B cell (primary cell): ENCODE results near the gene FKBP8. TPM values are rescaled to one million over a fixed set of nuclear protein-coding genes. Genes with fewer than 3 reads are reported as not detected.

Experiments used
- ATAC-seq: fragments of 200-7000 bp; cut with Tn5 transposase; one replicate; pipeline ENCODE4 v1.10.0; 2021; ENCODE audit warnings: low read depth, mild to moderate bottlenecking, moderate number of reproducible peaks, moderate library complexity
- CTCF ChIA-PET: fragments of 350-600 bp; sonication (Branson Sonifier 250); formaldehyde crosslinking; loops from one replicate; lab custom pipeline; 2021; ENCODE audit warnings: antibody characterized with exemption, inconsistent platforms; lab: Charles Lee
- POLR2A ChIA-PET: fragments of 350-600 bp; sonication (Branson Sonifier 250); formaldehyde crosslinking; loops from one replicate; lab custom pipeline; 2021; ENCODE audit warnings: antibody characterized with exemption; lab: Charles Lee
- DNase-seq: peaks from one replicate; pipeline ENCODE4 v3.0.0; 2013
- H2AFZ ChIP-seq: 2 replicates; pipeline ENCODE4 v1.6.1; 2012; ENCODE audit warnings: mild to moderate bottlenecking, low read depth, low read length; ENCODE audit not compliant: insufficient read depth, poor library complexity, severe bottlenecking
- H3K27ac ChIP-seq, 2 donors: 1 replicate in 1 of 2; 2 replicates in 1 of 2; pipeline ENCODE4 v1.5.1; 2012 to 2013; ENCODE audit warnings: low read length in 2 of 2, mild to moderate bottlenecking in 2 of 2, moderate library complexity in 1 of 2
- H3K27me3 ChIP-seq, 4 experiments: fragments of 200-600 bp in 1 of 4; sonication (generic) in 1 of 4; replicated peaks in 1 of 4; 1 replicate in 2 of 4; 2 replicates in 2 of 4; pipeline versions ENCODE4 v1.6.1 to v1.7.0; 2013 to 2016; ENCODE audit warnings: low read length in 3 of 4, mild to moderate bottlenecking in 2 of 4, mixed read lengths in 1 of 4, moderate library complexity in 1 of 4; ENCODE audit not compliant: insufficient read depth in 4 of 4, control insufficient read depth in 3 of 4; ENCODE audit errors: control extremely low read depth in 1 of 4
- H3K36me3 ChIP-seq, 2 experiments: replicated peaks in 1 of 2; 1 replicate in 1 of 2; 2 replicates in 1 of 2; pipeline versions ENCODE4 v1.6.1 to v1.7.1; 2013; ENCODE audit warnings: low read length in 1 of 2; ENCODE audit not compliant: insufficient read depth in 2 of 2, control insufficient read depth in 1 of 2; ENCODE audit errors: control extremely low read depth in 1 of 2, extremely low read depth in 1 of 2
- H3K4me1 ChIP-seq, 2 donors: fragments of 200-600 bp in 1 of 2; sonication (generic) in 1 of 2; 1 replicate in 1 of 2; 2 replicates in 1 of 2; pipeline versions ENCODE4 v1.5.1 to v1.6.1; 2013 to 2017; ENCODE audit warnings: low read length in 2 of 2; ENCODE audit not compliant: control insufficient read depth in 2 of 2, insufficient read depth in 2 of 2
- H3K4me2 ChIP-seq: replicated peaks from 2 replicates; pipeline ENCODE3; 2012; ENCODE audit warnings: mild to moderate bottlenecking, low read depth, low read length; ENCODE audit not compliant: poor library complexity, severe bottlenecking
- H3K4me3 ChIP-seq, 5 experiments: fragments of 200-600 bp in 1 of 5; sonication (generic) in 1 of 5; 1 replicate in 3 of 5; 2 replicates in 2 of 5; pipeline versions ENCODE4 v1.5.1 to v1.7.0; 2011 to 2016; ENCODE audit warnings: low read length in 4 of 5, mild to moderate bottlenecking in 4 of 5, low read depth in 2 of 5, control low read depth in 1 of 5, moderate library complexity in 1 of 5; ENCODE audit not compliant: insufficient read depth in 1 of 5; ENCODE audit errors: control extremely low read depth in 1 of 5, extremely low read depth in 1 of 5
- H3K79me2 ChIP-seq: fragments of 200-600 bp; sonication (generic); one replicate; pipeline ENCODE4 v1.6.0; 2016; ENCODE audit warnings: low read length; ENCODE audit not compliant: control insufficient read depth, insufficient read depth
- H3K9ac ChIP-seq: fragments of 200-600 bp; sonication (generic); 2 replicates; pipeline ENCODE4 v1.6.1; 2017; ENCODE audit warnings: mild to moderate bottlenecking, low read length, moderate library complexity
- H3K9me3 ChIP-seq, 3 donors: one replicate each; pipeline versions ENCODE4 v1.6.1 to v1.7.1; 2013; ENCODE audit warnings: low read length in 2 of 3; ENCODE audit not compliant: control insufficient read depth in 2 of 3, insufficient read depth in 1 of 3; ENCODE audit errors: control extremely low read depth in 1 of 3
- H4K20me1 ChIP-seq: 2 replicates; pipeline ENCODE4 v1.6.0; 2012; ENCODE audit warnings: mild to moderate bottlenecking, low read length; ENCODE audit not compliant: insufficient read depth, control insufficient read depth, poor library complexity, severe bottlenecking
- H3K27ac Mint-ChIP-seq: one replicate; pipeline ENCODE4 v1.8.0; 2021; ENCODE audit warnings: mixed read lengths
- H3K27me3 Mint-ChIP-seq: one replicate; pipeline ENCODE4 v1.8.0; 2021; ENCODE audit warnings: mixed read lengths
- H3K4me1 Mint-ChIP-seq: one replicate; pipeline ENCODE4 v1.8.0; 2021; ENCODE audit warnings: mixed read lengths
- H3K4me3 Mint-ChIP-seq: one replicate; pipeline ENCODE4 v1.8.0; 2021; ENCODE audit warnings: mixed read lengths
- H3K9me3 Mint-ChIP-seq: one replicate; pipeline ENCODE4 v1.8.0; 2022; ENCODE audit warnings: mixed read lengths; ENCODE audit not compliant: insufficient read depth
- CTCF ChIP-seq: fragments of 200-600 bp; IDR thresholded peaks from one replicate; pipeline ENCODE4 v1.8.0; 2022; ENCODE audit warnings: antibody characterized with exemption, mild to moderate bottlenecking
- EZH2 ChIP-seq: IDR thresholded peaks from 2 replicates; pipeline ENCODE4 v1.6.1; 2012; ENCODE audit warnings: borderline replicate concordance, low read depth, mild to moderate bottlenecking, moderate library complexity, low read length; ENCODE audit not compliant: insufficient read depth, poor library complexity, severe bottlenecking
- WGBS: methylation state at CpG from one replicate; pipeline ENCODE4 v1.1.5; 2013; ENCODE audit warnings: missing lambda C conversion rate; ENCODE audit not compliant: insufficient coverage; 5-methylcytosine and 5-hydroxymethylcytosine counted together
- intact Hi-C: fragments of 100-400 bp; cut with micrococcal nuclease; formaldehyde crosslinking; loops from one replicate; pipeline ENCODE4 v1.10.0; 2022
- polyA plus RNA-seq: library from polyadenylated mRNA; depleted of rRNA; stranded (reverse); fragments of >200 nt; gene quantifications from 2 replicates; pipeline ENCODE4 v1.2.3, GENCODE V29; 2012
- total RNA-seq, 2 donors: library from RNA; stranded (reverse); fragments of 120-200 nt in 1 of 2; gene quantifications; 1 replicate in 1 of 2; 2 replicates in 1 of 2; pipeline versions ENCODE4 v1.2.3 to v1.2.4, GENCODE V29; 2013 to 2022

FKBP8 gene
- total and polyA plus RNA-seq, 2 donors (not counting 1 experiment from before 2014, with no cell fraction given) = 148 to 163 TPM

GRCh38 chr19:18574691-18575291 is 31.4 kb upstream of the FKBP8 start:
- intact Hi-C loops = loop anchor here (5.0 kb wide), 1 partner anchor 1497 kb away; the partner anchor contains the start of genes HAUS8 and MYO9B
- H3K9me3 ChIP-seq = no peaks in the 10 kb centered on the region
- Mint-ChIP-seq H3K27me3 (no peaks in the 10 kb centered on the region), H3K9me3 (no peaks in the 10 kb centered on the region), H3K4me1 (peaks cover 16% of the 10 kb centered on the region), H3K27ac (peak overlapping the region; percentile 37), H3K4me3 (no peak overlapping the region)
- DNase-seq (no peak), ATAC-seq (no peak)
- no peak overlapping the region for H3K4me3 ChIP-seq
- no peak overlapping the region for H3K9ac ChIP-seq
- TF ChIP-seq EZH2 = no peak
- no peak for TF ChIP-seq CTCF
- POLR2A ChIA-PET = no interaction called here
- H3K79me2 ChIP-seq = peaks cover 19% of the 10 kb centered on the region
- H4K20me1 ChIP-seq = peaks cover 26% of the 10 kb centered on the region
- CTCF ChIA-PET = interaction anchor here (0.8 kb wide), 1 partner anchor 790 kb away, joined by 3 read pairs; no protein-coding TSS in a partner anchor
- H3K4me2 ChIP-seq = no peak overlapping the region
- 95% methylated on average over 17 of the region's 18 CpGs for WGBS
- peaks cover 12 to 25% of the 10 kb centered on the region in 2 donors for H3K4me1 ChIP-seq
- no peak overlapping the region for H3K27ac ChIP-seq
- H2AFZ ChIP-seq = no peak overlapping the region
- peaks cover 0 to 42% of the 10 kb centered on the region in 2 experiments for H3K36me3 ChIP-seq
- H3K27me3 ChIP-seq = no peaks in the 10 kb centered on the region
